ENCODE measurements around the gene HMGCL.

HMGCL gene

GRCh38 chr1:23825076-23825761 is at the start of gene HMGCL:
Gene HMGCL, minus strand, starts transcription at chr1:23825429. Its CDS starts 14 bp downstream, at chr1:23825415.
- DNase-seq (ENCODE audit: extremely low spot score) = peak; percentile 94
- CTCF ChIA-PET = interaction anchor here (0.6 to 2.5 kb wide), 2 partner anchors 15 to 88 kb away, joined by 4 to 12 read pairs; no protein-coding TSS in a partner anchor
- POLR2A ChIA-PET = interaction anchor here (0.6 to 2.5 kb wide), 18 partner anchors 9 to 272 kb away, joined by 3 to 14 read pairs (median 4); partner anchors contain the start of genes GALE, PITHD1 and SRSF10
- TF ChIP-seq TARDBP (IDR thresholded peaks at IDR 0.05) (no peak), ELF4 (IDR thresholded peaks at IDR 0.05) (peak; percentile 47), NFRKB (IDR thresholded peaks at IDR 0.05) (0 out of 2 replicates have a peak, but pooled peaks have one; percentile 16)

- CTCF ChIA-PET = no interaction called here
- POLR2A ChIA-PET = no interaction called here
- no peak for DNase-seq (ENCODE audit: extremely low spot score)
- TF ChIP-seq FOXK2 (IDR thresholded peaks at IDR 0.05) = no peak
- no peak for TF ChIP-seq SUZ12 (IDR thresholded peaks at IDR 0.05)
- no peak for TF ChIP-seq LEF1 (IDR thresholded peaks at IDR 0.05; ENCODE audit: borderline replicate concordance)
- no peak for TF ChIP-seq ARNT (IDR thresholded peaks at IDR 0.05)
- TF ChIP-seq PKNOX1 (IDR thresholded peaks at IDR 0.05) = no peak
- TF ChIP-seq ELF4 (IDR thresholded peaks at IDR 0.05) = no peak
- TF ChIP-seq L3MBTL2 (conservative IDR thresholded peaks at IDR 0.05) = no peak
- no peak for TF ChIP-seq FOXM1 (IDR thresholded peaks at IDR 0.05; ENCODE audit: borderline replicate concordance)
- TF ChIP-seq SP1 (IDR thresholded peaks at IDR 0.05) = no peak
- TF ChIP-seq FOXA1 (IDR thresholded peaks at IDR 0.05) = no peak
- no peak for TF ChIP-seq ZNF384 (IDR thresholded peaks at IDR 0.05)
- no peak for TF ChIP-seq CTBP1 (IDR thresholded peaks at IDR 0.05; ENCODE audit: borderline replicate concordance)
- TF ChIP-seq TARDBP (IDR thresholded peaks at IDR 0.05) = no peak
- no peak for TF ChIP-seq HDGF (IDR thresholded peaks at IDR 0.05; ENCODE audit: borderline replicate concordance)
- TF ChIP-seq BHLHE40 (IDR thresholded peaks at IDR 0.05; ENCODE audit: borderline replicate concordance) = no peak
- TF ChIP-seq NFRKB (IDR thresholded peaks at IDR 0.05) = no peak
These were observed 47.2 kb upstream of the HMGCL start for GRCh38 chr1:23872421-23872820.

GRCh38 chr1:23869051-23869450 is 43.8 kb upstream of the HMGCL start:
- CTCF ChIA-PET = interaction anchor here (0.5 to 0.7 kb wide), 2 partner anchors 19 to 51 kb away, joined by 3 to 4 read pairs; no protein-coding TSS in a partner anchor
- POLR2A ChIA-PET = interaction anchor here (1.5 kb wide), 1 partner anchor 91 kb away, joined by 4 read pairs; the partner anchor contains the start of gene PITHD1
- TF ChIP-seq FOXM1 (IDR thresholded peaks at IDR 0.05; ENCODE audit: borderline replicate concordance) = no peak
- TF ChIP-seq HDGF (IDR thresholded peaks at IDR 0.05; ENCODE audit: borderline replicate concordance) = no peak
- no peak for TF ChIP-seq SP1 (IDR thresholded peaks at IDR 0.05)
- no peak for TF ChIP-seq PKNOX1 (IDR thresholded peaks at IDR 0.05)
- no peak for TF ChIP-seq FOXK2 (IDR thresholded peaks at IDR 0.05)
- TF ChIP-seq ZNF384 (IDR thresholded peaks at IDR 0.05) = no peak
- TF ChIP-seq SUZ12 (IDR thresholded peaks at IDR 0.05) = no peak
- no peak for TF ChIP-seq ELF4 (IDR thresholded peaks at IDR 0.05)
- TF ChIP-seq TARDBP (IDR thresholded peaks at IDR 0.05) = no peak
- no peak for TF ChIP-seq BHLHE40 (IDR thresholded peaks at IDR 0.05; ENCODE audit: borderline replicate concordance)
- TF ChIP-seq NFRKB (IDR thresholded peaks at IDR 0.05) = no peak
- no peak for TF ChIP-seq LEF1 (IDR thresholded peaks at IDR 0.05; ENCODE audit: borderline replicate concordance)
- no peak for TF ChIP-seq CTBP1 (IDR thresholded peaks at IDR 0.05; ENCODE audit: borderline replicate concordance)
- no peak for TF ChIP-seq L3MBTL2 (conservative IDR thresholded peaks at IDR 0.05)
- no peak for TF ChIP-seq ARNT (IDR thresholded peaks at IDR 0.05)
- DNase-seq (ENCODE audit: extremely low spot score) = no peak

- peak; percentile 46 for DNase-seq (ENCODE audit: extremely low spot score)
- TF ChIP-seq ZNF384 (IDR thresholded peaks at IDR 0.05) (no peak), L3MBTL2 (conservative IDR thresholded peaks at IDR 0.05) (0 out of 2 replicates have a peak, but pooled peaks have one; percentile 16)
- POLR2A ChIA-PET = no interaction called here
- CTCF ChIA-PET = no interaction called here
These were observed 43.4 kb upstream of the HMGCL start for GRCh38 chr1:23868557-23869016.

- POLR2A ChIA-PET = no interaction called here
- CTCF ChIA-PET = no interaction called here
- peak; percentile 97 for DNase-seq (ENCODE audit: extremely low spot score)
- no peak for TF ChIP-seq ARNT (IDR thresholded peaks at IDR 0.05)
- TF ChIP-seq L3MBTL2 (conservative IDR thresholded peaks at IDR 0.05) = peak; percentile 50
These were observed 42.8 kb upstream of the HMGCL start, which contains the start of gene FUCA1 for GRCh38 chr1:23867895-23868556. Gene FUCA1, minus strand, starts transcription at chr1:23868290. Its CDS starts 4 bp downstream, at chr1:23868286.

GRCh38 chr1:23867542-23867894 is 42.3 kb upstream of the HMGCL start:
- DNase-seq (ENCODE audit: extremely low spot score) = no peak
- no peak for TF ChIP-seq SUZ12 (IDR thresholded peaks at IDR 0.05)
- no peak for TF ChIP-seq FOXM1 (IDR thresholded peaks at IDR 0.05; ENCODE audit: borderline replicate concordance)
- TF ChIP-seq ELF4 (IDR thresholded peaks at IDR 0.05) = no peak
- TF ChIP-seq ZNF384 (IDR thresholded peaks at IDR 0.05) = no peak
- no peak for TF ChIP-seq FOXK2 (IDR thresholded peaks at IDR 0.05)
- no peak for TF ChIP-seq FOXA1 (IDR thresholded peaks at IDR 0.05)
- TF ChIP-seq TARDBP (IDR thresholded peaks at IDR 0.05) = no peak
- TF ChIP-seq PKNOX1 (IDR thresholded peaks at IDR 0.05) = no peak
- ChIA-PET CTCF (no interaction called here), POLR2A (no interaction called here)
